A673 (cell line): ENCODE results near the gene PLEKHG4. TPM values are rescaled to one million over a fixed set of nuclear protein-coding genes. Genes with fewer than 3 reads are reported as not detected.

Experiments used
- BruUV-seq: library from RNA; stranded (reverse); fragments of 400-500 nt; replicated peaks from 2 replicates; lab custom pipeline; 2021; lab: Mats Ljungman, UMichigan
- CTCF ChIA-PET: fragments of 300-600 bp; sonication (Branson Sonifier 250); formaldehyde crosslinking; loops from one replicate; lab custom pipeline; 2022; ENCODE audit warnings: antibody characterized with exemption; lab: Charles Lee
- POLR2A ChIA-PET: fragments of 300-600 bp; sonication (Branson Sonifier 250); formaldehyde crosslinking; loops from one replicate; lab custom pipeline; 2022; ENCODE audit warnings: antibody characterized with exemption; ENCODE audit not compliant: low non-redundant PET; lab: Charles Lee
- DNase-seq: peaks from one replicate; pipeline ENCODE4 v3.0.0-alpha.2; 2015; ENCODE audit warnings: low spot score
- H3K27ac ChIP-seq: fragments of 200-600 bp; sonication (generic); 2 replicates; pipeline ENCODE4 v1.5.1; 2016; ENCODE audit warnings: mixed run types, low read depth, mild to moderate bottlenecking, mixed read lengths, antibody characterized with exemption, low read length; ENCODE audit not compliant: poor library complexity, severe bottlenecking
- H3K27me3 ChIP-seq: fragments of 200-600 bp; sonication (generic); replicated peaks from 2 replicates; pipeline ENCODE4 v1.6.1; 2017; ENCODE audit warnings: mixed run types, low read depth, mild to moderate bottlenecking, mixed read lengths, antibody characterized with exemption, low read length; ENCODE audit not compliant: insufficient read depth, poor library complexity
- H3K36me3 ChIP-seq: fragments of 200-600 bp; sonication (generic); 2 replicates; pipeline ENCODE4 v1.6.1; 2016; ENCODE audit warnings: mixed run types, mild to moderate bottlenecking, mixed read lengths, antibody characterized with exemption, low read length; ENCODE audit not compliant: insufficient read depth, poor library complexity, severe bottlenecking
- H3K4me1 ChIP-seq: fragments of 200-600 bp; sonication (generic); 2 replicates; pipeline ENCODE4 v1.6.1; 2017; ENCODE audit warnings: mixed run types, mild to moderate bottlenecking, mixed read lengths, antibody characterized with exemption, low read length; ENCODE audit not compliant: insufficient read depth, poor library complexity, severe bottlenecking
- H3K4me3 ChIP-seq: fragments of 200-600 bp; sonication (generic); 2 replicates; pipeline ENCODE4 v1.5.1; 2016; ENCODE audit warnings: low read depth, mixed run types, mild to moderate bottlenecking, mixed read lengths, low read length; ENCODE audit not compliant: poor library complexity, severe bottlenecking
- H3K9me3 ChIP-seq: fragments of 200-600 bp; sonication (generic); 2 replicates; pipeline ENCODE4 v1.6.1; 2016; ENCODE audit warnings: mixed run types, low read depth, mild to moderate bottlenecking, mixed read lengths, antibody characterized with exemption, low read length; ENCODE audit not compliant: poor library complexity, severe bottlenecking
- EZH2 ChIP-seq: fragments of 200-600 bp; sonication (generic); IDR thresholded peaks from 2 replicates; pipeline ENCODE4 v1.6.1; 2017; ENCODE audit warnings: borderline replicate concordance, low read depth, mild to moderate bottlenecking, mixed read lengths, antibody characterized with exemption, low read length; ENCODE audit not compliant: poor library complexity, severe bottlenecking
- intact Hi-C: fragments of 100-400 bp; cut with micrococcal nuclease; formaldehyde crosslinking; loops from one replicate; pipeline ENCODE4 v1.10.0; 2022; ENCODE audit not compliant: unreplicated experiment
- total RNA-seq: library from RNA; stranded (reverse); gene quantifications from 2 replicates; pipeline ENCODE4 v1.2.3, GENCODE V29; 2021
- TF ChIP-seq, protein P1 (sequence below): fragments of 300-800, 200-600 bp; sonication (generic); conservative IDR thresholded peaks from 2 replicates; pipeline ENCODE4 v1.5.1; 2017; ENCODE audit warnings: low read depth, mild to moderate bottlenecking, antibody characterized with exemption, low read length, moderate library complexity, mixed read lengths

Gene PLEKHG4
- total RNA-seq, 1 experiment from 2014 or later, result 5.8 TPM

- POLR2A ChIA-PET, result no interaction called here
- CTCF ChIA-PET, result no interaction called here
- Histone ChIP-seq H3K27me3 (no peaks in the 10 kb centered on the region), H3K4me1 (no peaks in the 10 kb centered on the region), H3K4me3 (no peak overlapping the region), H3K9me3 (no peaks in the 10 kb centered on the region), H3K36me3 (no peaks in the 10 kb centered on the region), H3K27ac (no peak overlapping the region)
- no peak for DNase-seq
- BruUV-seq, result no TSS peak
- TF ChIP-seq, protein P1, sequence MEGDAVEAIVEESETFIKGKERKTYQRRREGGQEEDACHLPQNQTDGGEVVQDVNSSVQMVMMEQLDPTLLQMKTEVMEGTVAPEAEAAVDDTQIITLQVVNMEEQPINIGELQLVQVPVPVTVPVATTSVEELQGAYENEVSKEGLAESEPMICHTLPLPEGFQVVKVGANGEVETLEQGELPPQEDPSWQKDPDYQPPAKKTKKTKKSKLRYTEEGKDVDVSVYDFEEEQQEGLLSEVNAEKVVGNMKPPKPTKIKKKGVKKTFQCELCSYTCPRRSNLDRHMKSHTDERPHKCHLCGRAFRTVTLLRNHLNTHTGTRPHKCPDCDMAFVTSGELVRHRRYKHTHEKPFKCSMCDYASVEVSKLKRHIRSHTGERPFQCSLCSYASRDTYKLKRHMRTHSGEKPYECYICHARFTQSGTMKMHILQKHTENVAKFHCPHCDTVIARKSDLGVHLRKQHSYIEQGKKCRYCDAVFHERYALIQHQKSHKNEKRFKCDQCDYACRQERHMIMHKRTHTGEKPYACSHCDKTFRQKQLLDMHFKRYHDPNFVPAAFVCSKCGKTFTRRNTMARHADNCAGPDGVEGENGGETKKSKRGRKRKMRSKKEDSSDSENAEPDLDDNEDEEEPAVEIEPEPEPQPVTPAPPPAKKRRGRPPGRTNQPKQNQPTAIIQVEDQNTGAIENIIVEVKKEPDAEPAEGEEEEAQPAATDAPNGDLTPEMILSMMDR, result no peak
- TF ChIP-seq EZH2, result no peak
- intact Hi-C loops, result no loop called here
Observed at GRCh38 chr16:67312719-67313118, 33.4 kb downstream of the PLEKHG4 start.

DNA sequence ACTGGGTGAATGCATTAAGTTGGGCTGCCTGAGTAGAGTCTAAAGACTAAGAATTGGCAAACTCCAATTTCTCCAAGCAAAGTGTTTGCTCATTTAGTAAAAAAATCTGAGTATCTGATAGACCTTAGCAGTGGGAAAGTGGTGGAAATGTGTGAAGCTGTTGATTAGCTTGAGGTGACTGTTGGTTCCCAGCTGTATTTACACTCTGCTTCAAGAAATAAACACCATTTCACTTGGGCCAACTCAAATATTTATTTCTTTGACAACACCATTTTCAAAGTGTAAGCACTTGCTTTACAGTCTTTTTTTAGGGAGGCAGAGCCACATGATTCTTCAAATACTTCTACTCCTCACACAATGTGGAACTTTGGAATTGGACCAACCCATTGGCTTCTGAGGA, 38.5 kb downstream of the PLEKHG4 start:
- POLR2A ChIA-PET, result no interaction called here
- BruUV-seq, result no TSS peak
- intact Hi-C loops, result no loop called here

GRCh38 chr16:67326115-67326471, 46.8 kb downstream of the PLEKHG4 start:
- BruUV-seq, result no TSS peak
- no peaks in the 10 kb centered on the region for H3K4me1 ChIP-seq
- H3K36me3 ChIP-seq, result no peaks in the 10 kb centered on the region
- no peak for TF ChIP-seq EZH2
- TF ChIP-seq, protein P1, result no peak
- H3K4me3 ChIP-seq, result peak overlapping the region; percentile 57
- POLR2A ChIA-PET, result no interaction called here
- H3K9me3 ChIP-seq, result no peaks in the 10 kb centered on the region
- H3K27ac ChIP-seq, result no peak overlapping the region
- intact Hi-C loops, result no loop called here
- CTCF ChIA-PET, result interaction anchor here (0.6 to 1.1 kb wide), 2 partner anchors 68 to 134 kb away, joined by 3 to 20 read pairs; no protein-coding TSS in a partner anchor
- DNase-seq, result no peak
- H3K27me3 ChIP-seq, result peaks cover 24% of the 10 kb centered on the region

More for the DNA sequence above, 38.5 kb downstream of the PLEKHG4 start:
- no peak overlapping the region for H3K27ac ChIP-seq
- peaks cover 35% of the 10 kb centered on the region for H3K27me3 ChIP-seq
- H3K4me3 ChIP-seq, result no peak overlapping the region
- no peak for DNase-seq
- H3K36me3 ChIP-seq, result no peaks in the 10 kb centered on the region
- TF ChIP-seq, protein P1, result no peak
- no peak for TF ChIP-seq EZH2
- CTCF ChIA-PET, result no interaction called here
- no peaks in the 10 kb centered on the region for H3K9me3 ChIP-seq
- H3K4me1 ChIP-seq, result no peaks in the 10 kb centered on the region
